Fibroblast of villous mesenchyme (primary cell): ENCODE data around the gene CDR2L. TPM values are rescaled to one million over a fixed set of nuclear protein-coding genes. Genes with fewer than 3 reads are reported as not detected.

Source experiments
- DNase-seq: peaks from one replicate; pipeline ENCODE4 v3.0.0-alpha.2; 2010; ENCODE audit warnings: low read depth
- H3K4me3 ChIP-seq: 2 replicates; pipeline ENCODE4 v1.5.1; 2011; ENCODE audit warnings: low read depth, mild to moderate bottlenecking, low read length
- CTCF ChIP-seq: IDR thresholded peaks from 2 replicates; pipeline ENCODE4 v1.5.1; 2012; ENCODE audit warnings: low read depth, mild to moderate bottlenecking, low read length; ENCODE audit not compliant: insufficient read depth
- total RNA-seq: library from RNA; depleted of rRNA; stranded (reverse); fragments of >200 nt; gene quantifications from 2 replicates; pipeline ENCODE4 v1.2.3, GENCODE V29; 2012

CDR2L gene
- total RNA-seq, 1 donor, result 26.8 TPM

GRCh38 chr17:74946641-74947040 is 40.8 kb upstream of the CDR2L start:
- no peak for TF ChIP-seq CTCF
- H3K4me3 ChIP-seq, result no peak overlapping the region
- no peak for DNase-seq

- no peak overlapping the region for H3K4me3 ChIP-seq
- no peak for TF ChIP-seq CTCF
- DNase-seq, result no peak
Measured at GRCh38 chr17:74947041-74947754, 40.2 kb upstream of the CDR2L start.

GRCh38 chr17:74949455-74950115 is 37.8 kb upstream of the CDR2L start:
- no peak for TF ChIP-seq CTCF
- DNase-seq, result no peak
- no peak overlapping the region for H3K4me3 ChIP-seq

GRCh38 chr17:74950207-74950606 is 37.2 kb upstream of the CDR2L start:
- TF ChIP-seq CTCF, result no peak
- DNase-seq, result no peak
- H3K4me3 ChIP-seq, result no peak overlapping the region

GRCh38 chr17:74951065-74951464 is 36.4 kb upstream of the CDR2L start:
- H3K4me3 ChIP-seq, result no peak overlapping the region
- TF ChIP-seq CTCF, result no peak
- DNase-seq, result no peak

- TF ChIP-seq CTCF, result no peak
- DNase-seq, result no peak
- no peak overlapping the region for H3K4me3 ChIP-seq
Measured at GRCh38 chr17:74951680-74952421, 35.6 kb upstream of the CDR2L start.
